GM19452 (cell line): ENCODE results near the gene GIMAP5.
A peak's percentile ranks its signal among the peaks of the same experiment; 100 is the strongest.

ENCODE experiments used
- ATAC-seq: cut with Tn5 transposase; IDR thresholded peaks from one replicate; pipeline ENCODE4 v1.9.1; 2021; ENCODE audit not compliant: unreplicated experiment

The GIMAP5 gene

GRCh38 chr7:150737265-150738055 is at the start of gene GIMAP5:
Gene GIMAP5, plus strand, starts transcription at chr7:150737418. Its CDS starts 3,467 bp downstream, at chr7:150740885.
- ATAC-seq: peak; percentile 65

- ATAC-seq: no peak
Measured at GRCh38 chr7:150688630-150689029, 48.6 kb upstream of the GIMAP5 start.

DNA sequence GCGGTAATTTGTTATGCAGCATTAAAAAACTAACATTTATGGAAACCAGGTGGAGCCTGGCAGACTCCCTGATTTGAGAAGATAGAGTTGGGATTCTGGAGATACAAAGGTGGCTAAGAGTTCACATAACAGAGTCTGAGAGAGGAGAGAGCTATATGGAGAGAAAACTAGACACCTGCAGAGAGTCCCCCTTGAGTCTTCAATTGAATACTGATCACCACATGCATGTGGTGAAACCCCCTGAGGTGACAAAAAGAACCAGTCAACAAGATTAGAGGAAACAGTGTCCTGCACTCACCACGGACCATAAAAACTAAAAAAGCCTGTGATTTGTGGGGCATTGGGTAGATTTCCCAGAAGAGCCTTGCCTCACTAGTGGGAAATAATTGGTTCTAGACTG is 41.6 kb upstream of the GIMAP5 start:
- ATAC-seq: no peak

- no peak for ATAC-seq
Measured at GRCh38 chr7:150703209-150703608, 34.0 kb upstream of the GIMAP5 start.

DNA sequence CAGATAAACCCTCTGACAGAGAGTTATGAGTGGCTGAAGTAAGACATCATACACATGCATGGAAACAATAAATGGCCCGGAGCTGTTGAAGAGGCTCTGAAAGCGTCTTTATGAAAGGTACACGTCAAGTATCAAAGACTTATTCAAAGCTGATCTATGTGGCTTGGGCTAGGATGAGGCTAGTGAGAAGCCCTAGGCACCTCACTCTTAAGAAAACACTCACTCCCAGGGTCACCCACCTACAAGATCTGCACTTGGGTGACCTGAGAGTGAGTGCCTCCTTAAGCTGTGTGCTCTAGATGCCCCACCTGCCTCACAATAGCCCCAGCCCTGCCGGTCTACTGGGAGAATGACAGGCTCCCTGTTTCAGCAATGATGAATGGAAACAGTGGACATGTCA is 21.9 kb upstream of the GIMAP5 start:
- ATAC-seq: no peak

GRCh38 chr7:150715738-150716137 is 21.5 kb upstream of the GIMAP5 start:
- ATAC-seq: no peak

DNA sequence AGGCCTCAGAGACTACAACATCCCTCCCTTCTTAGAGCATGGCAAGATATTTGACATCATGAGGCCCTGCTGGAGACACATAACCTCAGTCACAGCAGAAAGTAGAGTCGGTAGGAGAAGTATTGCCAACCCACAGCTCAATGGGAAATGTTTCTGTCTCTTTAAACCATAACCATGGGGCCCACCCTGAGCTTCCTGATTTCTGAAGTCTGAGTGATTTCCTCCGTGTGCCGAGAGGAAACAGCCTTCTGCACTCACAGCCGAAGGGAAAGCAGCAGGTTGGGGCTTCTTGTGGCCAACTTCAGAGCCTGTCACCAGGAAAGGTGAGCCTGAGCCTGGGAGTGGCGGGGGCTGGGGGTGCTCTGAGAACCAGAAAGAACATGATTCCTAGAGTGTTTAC is 20.9 kb upstream of the GIMAP5 start, which contains the start of gene GIMAP1:
Gene GIMAP1 (plus strand): TSS at position 246 of the 400 bp plus-strand sequence. CDS start 2,435 bp downstream, outside the sequence.
- ATAC-seq: no peak

- ATAC-seq: no peak
Measured at GRCh38 chr7:150716939-150717338, 20.3 kb upstream of the GIMAP5 start.

GRCh38 chr7:150717814-150718420 is 19.3 kb upstream of the GIMAP5 start:
- ATAC-seq: no peak

DNA sequence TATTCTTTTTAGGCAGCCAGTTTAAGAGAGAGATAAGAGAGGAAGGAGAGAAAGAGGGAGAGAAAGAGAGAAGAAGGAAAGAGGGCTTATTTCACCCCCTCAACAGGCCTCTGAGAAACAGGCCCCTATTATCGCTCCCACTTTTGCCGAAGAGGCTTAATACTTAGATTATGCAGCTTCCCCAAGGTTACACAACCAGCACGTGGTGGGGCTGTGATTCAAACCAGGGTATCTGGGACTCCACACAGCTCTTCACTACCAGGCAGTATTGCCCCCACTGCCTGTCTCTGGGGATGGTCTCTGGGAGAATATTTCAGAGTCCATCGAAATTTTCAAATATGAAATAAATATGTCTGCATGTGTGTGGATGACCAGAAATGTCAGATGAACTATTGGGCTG is 17.8 kb upstream of the GIMAP5 start:
- ATAC-seq: no peak

DNA sequence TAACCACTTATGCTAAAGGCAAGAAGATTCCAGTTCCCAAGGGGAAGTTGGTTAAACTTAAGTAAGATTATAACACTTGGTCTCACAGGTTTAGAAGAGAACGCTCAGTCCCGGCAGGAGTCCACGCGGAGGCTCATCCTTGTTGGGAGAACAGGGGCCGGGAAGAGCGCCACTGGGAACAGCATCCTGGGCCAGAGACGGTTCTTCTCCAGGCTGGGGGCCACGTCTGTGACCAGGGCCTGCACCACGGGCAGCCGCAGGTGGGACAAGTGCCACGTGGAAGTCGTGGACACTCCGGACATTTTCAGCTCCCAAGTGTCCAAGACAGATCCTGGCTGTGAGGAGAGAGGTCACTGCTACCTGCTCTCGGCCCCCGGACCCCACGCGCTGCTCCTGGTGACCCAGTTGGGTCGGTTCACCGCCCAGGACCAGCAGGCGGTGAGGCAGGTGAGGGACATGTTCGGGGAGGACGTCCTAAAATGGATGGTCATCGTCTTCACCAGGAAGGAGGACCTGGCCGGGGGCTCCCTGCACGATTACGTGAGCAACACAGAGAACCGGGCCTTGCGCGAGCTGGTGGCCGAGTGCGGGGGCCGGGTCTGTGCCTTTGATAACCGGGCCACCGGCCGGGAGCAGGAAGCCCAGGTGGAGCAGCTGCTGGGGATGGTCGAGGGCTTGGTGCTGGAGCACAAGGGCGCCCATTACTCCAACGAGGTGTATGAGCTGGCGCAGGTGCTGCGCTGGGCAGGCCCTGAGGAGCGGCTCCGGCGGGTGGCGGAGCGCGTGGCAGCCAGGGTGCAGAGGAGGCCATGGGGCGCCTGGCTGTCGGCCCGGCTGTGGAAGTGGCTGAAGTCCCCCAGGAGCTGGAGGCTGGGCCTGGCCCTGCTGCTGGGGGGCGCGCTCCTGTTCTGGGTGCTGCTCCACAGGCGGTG is 17.0 kb upstream of the GIMAP5 start:
- ATAC-seq: no peak

- ATAC-seq: no peak
Measured at GRCh38 chr7:150721970-150722373, 15.2 kb upstream of the GIMAP5 start.

- no peak for ATAC-seq
Measured at GRCh38 chr7:150722431-150722931, 14.7 kb upstream of the GIMAP5 start.

DNA sequence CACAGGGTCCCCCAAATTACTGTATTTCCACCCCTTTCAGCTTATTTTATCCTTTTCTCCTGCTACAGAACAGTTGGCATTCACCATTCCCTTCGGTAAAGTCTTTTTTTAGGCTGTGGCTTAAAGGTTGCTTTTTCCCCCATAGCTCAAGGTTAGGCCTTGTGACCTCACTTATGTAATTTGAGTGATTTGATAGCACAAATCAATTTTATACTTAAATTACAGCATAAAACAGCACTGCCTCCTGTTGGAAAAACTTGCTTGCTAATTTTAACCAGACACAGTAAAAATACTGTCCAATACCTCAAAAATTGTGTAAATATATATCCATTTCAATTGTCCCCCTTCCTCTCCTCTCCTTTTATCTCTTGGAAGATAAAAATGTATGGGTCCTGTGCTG is 13.8 kb upstream of the GIMAP5 start:
- ATAC-seq: no peak

GRCh38 chr7:150727381-150727780 is 9.8 kb upstream of the GIMAP5 start:
- no peak for ATAC-seq

DNA sequence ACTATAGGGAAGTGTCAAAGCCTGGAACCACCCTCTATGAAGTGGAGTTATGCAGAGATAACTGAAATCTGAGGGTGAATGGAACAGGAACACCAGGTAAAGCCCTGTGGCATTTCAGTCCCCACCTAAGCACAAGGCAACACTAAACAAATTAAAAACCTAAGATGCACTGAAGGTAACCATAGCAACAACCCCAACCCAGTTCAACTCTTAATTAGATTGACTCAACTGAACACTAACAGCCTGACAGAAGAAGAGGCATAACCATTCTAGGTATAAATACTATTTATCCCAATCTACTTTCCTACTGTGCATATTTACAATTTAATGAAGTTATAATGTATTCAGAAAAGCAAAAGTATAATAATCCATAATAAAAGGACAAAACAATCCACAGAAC is 9.2 kb upstream of the GIMAP5 start:
- ATAC-seq: no peak

- ATAC-seq: no peak
Measured at GRCh38 chr7:150728609-150729008, 8.6 kb upstream of the GIMAP5 start.

GRCh38 chr7:150731916-150732315 is 5.3 kb upstream of the GIMAP5 start:
- ATAC-seq: no peak

GRCh38 chr7:150732786-150733481 is 4.3 kb upstream of the GIMAP5 start:
- no peak for ATAC-seq

DNA sequence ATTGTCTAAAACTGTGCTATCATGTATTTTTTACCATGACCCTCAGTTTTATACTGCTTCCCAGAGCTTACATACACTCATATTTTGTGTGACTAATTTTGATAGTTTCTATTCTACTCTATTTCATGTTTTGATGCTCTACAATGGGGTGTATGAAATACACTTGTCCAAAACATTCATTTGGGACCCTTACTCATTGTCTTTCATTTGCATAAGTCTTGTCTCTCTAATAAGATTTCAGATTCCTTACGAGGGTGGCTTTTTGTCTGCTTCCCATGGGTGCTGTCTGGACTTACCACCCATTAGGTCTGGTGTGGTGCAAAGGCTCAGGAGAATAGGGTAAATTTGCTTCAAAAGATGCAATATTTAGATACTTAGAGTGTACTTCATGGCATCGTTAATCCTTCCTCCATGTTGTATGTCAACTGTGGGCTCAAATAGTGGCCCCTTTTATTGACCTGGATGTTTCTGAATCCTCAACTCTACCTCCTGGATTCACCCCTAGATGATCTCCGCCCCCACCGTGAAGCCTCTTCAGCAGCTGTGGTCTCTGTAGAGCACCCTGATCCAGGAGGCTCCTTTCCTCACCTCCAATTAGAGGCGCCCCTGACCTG is 3.6 kb upstream of the GIMAP5 start:
- no peak for ATAC-seq
